CD4-positive, alpha-beta T cell treated with Interferon gamma for 1 hour (primary cell): ENCODE measurements around the gene TBC1D14.

Experiments used
- DNase-seq: peaks from one replicate; pipeline ENCODE4 v3.0.0-alpha.2; 2020

The TBC1D14 gene

GRCh38 chr4:6932475-6932874, 22.8 kb downstream of the TBC1D14 start:
- DNase-seq = no peak

- DNase-seq = no peak
Observed at GRCh38 chr4:6932918-6933317, 23.3 kb downstream of the TBC1D14 start.

DNA sequence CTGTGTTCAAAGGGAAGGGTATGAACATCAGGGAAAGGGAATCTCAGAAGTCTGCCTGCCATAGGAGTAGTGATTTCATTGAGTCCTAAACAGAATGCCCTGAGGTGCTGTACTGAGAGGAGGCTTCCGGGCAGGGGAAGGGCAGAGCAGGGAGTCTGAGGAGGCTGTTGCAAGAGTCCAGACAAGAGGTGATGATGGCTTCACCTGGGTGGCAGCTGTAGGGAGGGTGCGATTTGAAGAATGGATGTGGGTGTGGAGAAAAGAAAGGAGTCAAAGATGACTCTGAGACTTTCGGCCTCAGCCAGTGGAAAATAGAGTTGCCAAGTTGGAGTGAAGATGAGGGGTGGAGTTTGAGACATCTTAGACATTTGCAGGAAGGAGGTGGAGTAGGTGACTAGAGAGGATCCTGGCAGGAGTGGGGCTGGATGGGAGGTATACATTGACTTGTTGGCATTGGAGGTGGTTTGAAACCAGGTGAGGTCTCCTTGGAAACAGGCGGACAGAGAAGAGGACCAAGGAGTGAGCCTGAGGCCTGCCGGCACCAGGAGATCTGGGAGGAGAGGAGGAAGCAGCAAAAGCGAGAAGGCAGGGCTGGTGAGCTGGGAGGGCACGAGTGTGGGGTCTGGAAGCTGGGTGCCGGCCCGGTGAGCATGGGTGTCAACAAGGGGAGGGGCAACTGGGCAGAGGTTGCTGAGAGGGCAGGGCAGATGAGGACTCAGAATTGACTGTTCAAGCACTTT, 24.2 kb downstream of the TBC1D14 start:
- DNase-seq = no peak

DNA sequence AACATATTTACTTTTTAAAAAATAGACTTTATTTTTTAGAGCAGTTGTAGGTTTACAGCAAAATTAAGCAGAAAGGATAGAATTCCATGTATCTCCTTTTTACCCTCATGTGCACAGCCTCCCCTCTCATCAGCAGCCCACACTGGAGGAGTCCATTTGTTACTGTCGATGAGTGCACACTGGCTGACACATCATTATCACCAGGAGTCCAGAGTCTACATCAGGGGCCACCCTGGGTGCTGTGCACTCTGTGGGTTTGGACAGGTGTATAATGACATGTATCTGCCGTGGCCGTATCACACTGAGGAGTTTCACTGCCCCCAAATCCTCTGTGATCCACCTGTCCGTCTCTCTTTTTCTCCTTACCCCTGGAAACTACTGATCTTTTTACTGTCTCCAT, 26.3 kb downstream of the TBC1D14 start:
- DNase-seq = no peak

DNA sequence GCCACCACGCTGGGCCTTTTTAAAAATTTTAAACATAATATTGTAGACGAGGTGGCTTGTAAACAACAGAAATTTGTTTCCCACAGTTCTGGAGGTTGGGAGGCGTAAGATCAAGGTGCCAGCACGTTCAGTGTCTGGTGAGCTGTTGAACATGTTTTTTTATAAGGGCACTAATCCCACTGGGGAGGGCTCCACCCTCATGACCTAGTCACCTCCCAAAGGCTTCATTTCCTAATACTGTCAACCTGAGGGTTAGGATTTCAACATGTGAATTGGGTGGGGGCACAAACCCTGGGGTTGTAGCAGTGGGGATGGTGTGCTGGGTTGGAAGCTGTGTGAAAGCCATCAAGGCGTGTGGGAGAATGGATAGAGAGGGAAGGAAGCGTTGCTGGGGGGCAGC, 27.6 kb downstream of the TBC1D14 start:
- DNase-seq = no peak

DNA sequence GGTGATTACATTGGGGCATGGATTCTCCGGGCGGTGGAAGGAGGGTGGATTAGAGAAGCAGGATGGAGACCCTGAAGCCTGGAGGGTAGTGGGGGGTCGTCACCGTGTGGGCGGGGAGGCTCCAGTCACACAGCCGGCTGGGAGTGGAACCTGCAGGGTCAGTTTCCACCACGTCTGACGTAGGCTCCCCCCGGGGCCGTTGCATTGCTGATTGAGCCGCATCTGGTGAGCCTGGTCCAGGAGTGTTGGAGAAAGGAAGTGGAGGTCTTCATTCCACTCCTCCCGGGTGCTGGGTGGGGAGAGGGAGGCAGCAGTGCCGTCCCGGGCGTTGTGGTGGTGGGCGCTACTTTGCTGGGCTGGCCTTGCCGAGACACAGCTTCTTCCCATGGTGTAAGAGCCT, 28.1 kb downstream of the TBC1D14 start:
- no peak for DNase-seq

GRCh38 chr4:6938237-6938636, 28.6 kb downstream of the TBC1D14 start:
- DNase-seq = peak; percentile 15

DNA sequence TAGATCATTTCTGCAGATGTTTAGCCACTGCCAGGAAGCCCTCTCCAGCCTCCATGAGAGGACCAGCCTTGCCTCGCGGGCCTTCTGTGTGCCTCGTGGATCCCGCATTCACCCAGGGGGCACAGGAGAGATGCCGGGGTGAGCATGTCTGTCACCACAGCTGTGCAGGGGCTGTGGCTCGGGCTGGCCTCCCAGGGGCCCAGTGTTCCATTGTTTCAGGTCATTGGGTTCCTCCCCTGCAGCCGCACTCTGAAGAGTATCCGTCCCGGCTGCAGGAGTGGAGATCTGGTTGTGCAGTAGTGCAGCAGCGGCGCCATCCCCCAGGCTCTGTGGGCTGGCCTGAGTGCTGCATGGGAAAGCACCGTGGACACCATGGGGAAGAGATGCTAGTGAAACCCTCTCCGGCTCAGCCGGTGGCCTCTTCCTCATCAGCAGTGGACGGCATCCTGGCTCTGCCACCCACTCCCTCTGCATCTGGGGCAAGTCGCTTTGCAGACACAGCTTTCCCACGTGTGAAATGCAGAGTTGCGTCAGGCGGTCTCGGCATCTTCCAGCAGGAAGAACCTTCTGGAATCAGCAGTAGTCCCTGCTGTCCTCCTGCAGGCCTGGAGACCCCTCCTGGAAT, 29.1 kb downstream of the TBC1D14 start:
- peak; percentile 23 for DNase-seq

GRCh38 chr4:6939761-6940743, 30.4 kb downstream of the TBC1D14 start:
- DNase-seq = no peak

DNA sequence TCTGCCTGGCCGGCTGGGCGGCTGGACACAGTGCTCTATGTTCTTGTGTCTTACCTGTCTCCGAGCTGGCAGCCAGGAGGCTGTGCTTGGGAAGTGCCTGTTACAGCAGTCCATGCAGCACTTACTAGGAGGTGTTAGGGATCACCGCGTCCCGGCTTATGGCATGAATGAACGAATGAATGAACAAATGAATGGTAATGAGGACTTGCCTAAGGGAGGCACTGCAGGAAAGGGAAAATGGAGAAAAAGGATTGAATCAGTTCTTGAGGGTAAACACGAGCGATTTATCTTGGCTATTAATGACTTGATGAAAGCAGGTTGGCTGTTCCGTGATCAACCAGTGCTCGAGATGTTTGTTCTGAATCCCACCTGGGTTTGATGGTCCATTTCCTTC, 31.1 kb downstream of the TBC1D14 start:
- no peak for DNase-seq

GRCh38 chr4:6941796-6942195, 32.2 kb downstream of the TBC1D14 start:
- DNase-seq = no peak

GRCh38 chr4:6942238-6942800, 32.7 kb downstream of the TBC1D14 start:
- DNase-seq = peak; percentile 30

- no peak for DNase-seq
Observed at GRCh38 chr4:6943012-6943884, 33.6 kb downstream of the TBC1D14 start.

GRCh38 chr4:6943885-6944225, 34.2 kb downstream of the TBC1D14 start:
- DNase-seq = no peak

DNA sequence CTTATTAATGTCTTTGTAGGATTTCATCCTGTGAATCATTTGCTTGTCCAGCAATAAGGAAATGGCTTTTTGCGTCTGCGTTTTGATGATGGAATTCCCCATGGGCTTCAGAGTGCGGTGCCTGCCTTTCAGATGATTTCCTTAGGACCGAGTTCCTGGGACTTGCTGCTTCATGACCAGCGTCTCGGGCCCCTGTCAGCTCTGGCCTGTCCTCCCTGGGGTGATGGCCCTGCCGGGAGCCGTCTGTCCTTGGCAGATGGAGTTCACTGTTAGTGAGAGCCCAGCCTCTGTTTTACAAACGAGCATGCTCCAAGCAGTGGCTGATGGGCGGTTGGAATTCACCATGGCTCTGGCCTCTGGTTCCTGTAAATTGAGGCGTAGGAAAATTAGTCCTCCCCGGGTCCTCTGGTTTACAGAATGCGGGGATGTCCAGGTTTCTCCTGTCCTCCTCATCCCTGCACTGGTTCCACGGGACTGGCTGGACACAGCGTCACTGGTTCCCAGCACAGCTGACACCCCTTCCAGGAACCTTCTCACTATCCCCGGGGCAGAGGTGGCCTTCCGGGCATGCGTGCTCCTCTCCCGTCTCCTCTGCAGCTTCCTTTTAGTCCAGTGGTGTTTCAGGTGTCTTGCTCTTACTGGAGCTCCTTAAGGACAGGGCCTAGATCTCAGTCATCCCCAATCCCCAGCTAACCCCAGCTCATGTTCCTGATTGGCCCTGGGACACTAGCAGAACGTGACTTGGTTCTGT, 34.9 kb downstream of the TBC1D14 start:
- no peak for DNase-seq

DNA sequence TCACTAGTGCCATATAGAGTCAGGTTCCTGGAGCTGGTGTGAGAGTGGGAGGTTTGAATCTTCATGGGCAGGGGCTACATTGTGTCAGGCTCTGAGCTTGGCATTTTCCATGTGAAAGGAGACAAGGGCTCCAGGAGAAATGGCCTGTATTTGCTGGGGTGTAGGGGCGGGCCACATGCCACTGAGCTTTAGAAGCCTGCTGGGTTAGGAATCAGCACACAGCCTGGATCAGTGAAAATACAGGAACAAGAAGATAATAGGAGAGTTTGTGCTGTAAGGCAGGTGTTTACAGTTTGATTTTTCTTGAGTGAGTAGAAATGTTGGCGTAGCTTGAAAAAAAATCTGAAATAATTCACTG, 35.4 kb downstream of the TBC1D14 start:
- DNase-seq = no peak

GRCh38 chr4:6946497-6946896, 36.9 kb downstream of the TBC1D14 start:
- DNase-seq = no peak

DNA sequence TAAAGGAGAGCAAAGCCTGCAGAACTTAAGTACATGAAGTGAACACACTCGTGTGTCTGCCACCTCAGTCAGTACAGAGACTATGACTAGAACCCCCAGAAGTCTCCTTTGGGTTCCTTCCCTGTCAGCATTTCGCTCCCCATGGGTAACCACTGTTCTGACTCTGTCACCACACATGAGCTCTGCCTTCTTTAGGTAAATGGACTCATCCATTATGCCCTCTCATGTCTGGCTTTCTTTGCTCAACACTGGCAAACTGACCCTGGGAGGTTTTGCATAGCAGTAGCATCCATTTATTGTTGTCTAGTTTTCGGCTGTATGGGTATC, 38.5 kb downstream of the TBC1D14 start:
- DNase-seq = no peak

GRCh38 chr4:6951880-6952381, 42.3 kb downstream of the TBC1D14 start:
- no peak for DNase-seq

DNA sequence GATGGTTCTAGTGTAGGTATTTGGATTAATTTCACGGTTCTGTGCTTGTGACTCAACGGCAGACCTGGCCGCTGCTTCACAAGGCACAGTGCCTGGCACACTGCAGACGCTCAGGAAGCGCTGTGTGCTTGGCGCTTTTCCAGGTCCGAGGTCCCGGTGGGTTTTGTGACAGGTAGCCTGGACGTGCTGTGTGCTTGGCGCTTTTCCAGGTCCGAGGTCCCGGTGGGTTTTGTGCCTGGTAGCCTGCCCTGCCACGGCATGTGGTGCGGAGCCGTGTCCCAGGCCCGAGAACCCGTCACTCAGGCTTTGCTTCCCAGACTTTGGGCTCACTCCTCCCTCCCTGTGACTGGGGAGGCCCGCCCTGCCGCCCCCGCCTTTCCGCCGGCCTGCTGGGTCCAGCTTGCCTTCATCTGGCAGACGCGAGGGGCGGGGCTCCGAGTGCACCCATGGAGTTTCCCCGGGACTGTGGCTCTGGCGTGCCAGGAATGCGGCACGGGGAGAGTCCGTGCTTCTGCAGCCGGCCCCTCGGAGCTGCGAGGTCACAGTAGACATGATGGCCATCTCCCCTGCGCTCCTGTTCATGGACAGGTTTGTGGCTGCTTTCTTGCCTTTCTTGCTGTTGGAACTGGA, 44.2 kb downstream of the TBC1D14 start:
- no peak for DNase-seq

DNA sequence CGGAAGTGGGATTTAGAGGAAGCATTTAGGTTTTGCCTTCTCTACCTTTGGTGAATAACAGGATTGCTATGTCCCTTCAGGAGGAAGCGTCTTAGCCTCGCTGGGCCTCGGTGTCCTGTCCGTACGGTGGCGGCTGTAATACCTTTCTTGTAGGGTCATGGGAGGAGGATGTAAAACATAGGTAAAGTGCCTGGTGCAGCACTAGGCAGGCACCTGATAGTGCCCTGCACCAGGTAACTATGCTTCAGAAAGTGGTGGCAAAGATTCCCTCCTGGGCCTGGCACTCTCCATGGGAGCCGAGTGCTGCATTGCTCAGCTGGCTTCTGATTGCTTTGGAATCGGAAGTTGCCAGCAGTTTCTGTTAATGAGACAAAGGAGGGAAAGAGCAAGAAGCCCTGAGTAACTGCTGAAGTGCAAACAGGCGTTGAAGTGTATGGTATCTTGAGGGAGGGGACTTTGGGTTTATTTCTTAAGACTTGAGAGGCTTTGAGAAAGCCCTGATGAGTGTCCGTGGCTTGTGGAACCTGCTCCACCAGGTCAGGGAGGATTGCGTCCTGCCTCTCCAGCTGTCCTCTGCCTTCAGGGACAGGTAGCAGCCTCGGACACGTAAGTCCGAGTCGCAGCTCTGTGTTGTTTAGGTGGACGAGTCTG, 45.8 kb downstream of the TBC1D14 start:
- DNase-seq = no peak
